Esophagus (tissue), 2 donors: ENCODE measurements around the gene LILRB3. TPM values are rescaled to one million over a fixed set of nuclear protein-coding genes. Genes with fewer than 3 reads are reported as not detected.
A peak's percentile ranks its signal among the peaks of the same experiment; 100 is the strongest.
"Not testable (repeated sequence)": the region's sequence is repeated elsewhere in the genome, so short reads cannot be mapped to it uniquely, and the experiment has no call there.

ENCODE experiments used
- H3K27ac ChIP-seq, 2 donors: one replicate each; pipeline ENCODE4 v1.5.1; 2013; ENCODE audit warnings: low read depth in 2 of 2, mild to moderate bottlenecking in 2 of 2, inconsistent platforms in 1 of 2, low read length in 1 of 2, moderate library complexity in 1 of 2
- H3K27me3 ChIP-seq, 2 donors: one replicate each; pipeline ENCODE4 v1.6.1; 2013; ENCODE audit warnings: low read length in 2 of 2, control low read depth in 1 of 2, mild to moderate bottlenecking in 1 of 2; ENCODE audit not compliant: insufficient read depth in 2 of 2, control insufficient read depth in 1 of 2
- H3K36me3 ChIP-seq, 2 donors: one replicate each; pipeline ENCODE4 v1.6.1; 2013; ENCODE audit warnings: low read length in 1 of 2; ENCODE audit not compliant: control insufficient read depth in 2 of 2, insufficient read depth in 2 of 2
- H3K4me1 ChIP-seq, 2 donors: one replicate each; pipeline ENCODE4 v1.6.1; 2013; ENCODE audit warnings: low read length in 1 of 2; ENCODE audit not compliant: control insufficient read depth in 2 of 2, insufficient read depth in 2 of 2
- H3K4me3 ChIP-seq, 2 donors: one replicate each; pipeline ENCODE4 v1.5.1; 2013; ENCODE audit warnings: low read length in 2 of 2, mild to moderate bottlenecking in 2 of 2, low read depth in 1 of 2, moderate library complexity in 1 of 2
- H3K9me3 ChIP-seq, 2 donors: one replicate each; pipeline ENCODE4 v1.6.1; 2013; ENCODE audit warnings: mild to moderate bottlenecking in 2 of 2, low read depth in 1 of 2, low read length in 1 of 2, moderate library complexity in 1 of 2; ENCODE audit not compliant: control insufficient read depth in 2 of 2, insufficient read depth in 1 of 2
- WGBS, 2 donors: extraction: QIAGEN DNeasy Blood & Tissue Kit; methylation state at CpG; one replicate each; pipeline ENCODE4 v1.1.7; 2013; 5-methylcytosine and 5-hydroxymethylcytosine counted together
- polyA plus RNA-seq, 2 donors: library from polyadenylated mRNA; stranded (reverse); fragments of 200-250 nt; gene quantifications; one replicate each; pipeline ENCODE4 v1.2.3, GENCODE V29; 2013
- donor health status: healthy with polysubstance abuse.
- donor health status: Bipolar disorder and iron deficiency.

The LILRB3 gene
- polyA plus RNA-seq, 2 donors, result 0.63 to 0.75 TPM

- 14 to 17% methylated on average over 12 of the region's 12 CpGs for WGBS, 2 donors
These were observed 34.5 kb downstream of the LILRB3 start for GRCh38 chr19:54188215-54188871.

GRCh38 chr19:54186934-54187381, 35.8 kb downstream of the LILRB3 start:
- Histone ChIP-seq H3K36me3 (peaks cover 0 to 12% of the 10 kb centered on the region in 2 donors), H3K9me3 (no peaks in the 10 kb centered on the region), H3K27ac (no peak overlapping the region), H3K27me3 (no peaks in the 10 kb centered on the region), H3K4me3 (no peak overlapping the region), H3K4me1 (peaks cover under 1 to 9% of the 10 kb centered on the region in 2 donors)
- WGBS, 2 donors, result 79 to 85% methylated on average over 11 of the region's 11 CpGs

More at GRCh38 chr19:54188215-54188871, 34.5 kb downstream of the LILRB3 start:
- Histone ChIP-seq H3K36me3 (peaks cover 0 to 13% of the 10 kb centered on the region in 2 donors), H3K4me3 (peak overlapping the region; percentile 69 to 83), H3K4me1 (peaks cover 2 to 11% of the 10 kb centered on the region in 2 donors), H3K9me3 (no peaks in the 10 kb centered on the region), H3K27me3 (no peaks in the 10 kb centered on the region), H3K27ac (peak overlapping the region in 1 of 2 donors; percentile 99)

- H3K27ac ChIP-seq, result no peak overlapping the region
- peaks cover 0 to 12% of the 10 kb centered on the region in 2 donors for H3K36me3 ChIP-seq
- no peak overlapping the region for H3K4me3 ChIP-seq
- H3K27me3 ChIP-seq, result no peaks in the 10 kb centered on the region
- H3K4me1 ChIP-seq, result peaks cover 0 to 6% of the 10 kb centered on the region in 2 donors
- no peaks in the 10 kb centered on the region for H3K9me3 ChIP-seq
- 79 to 89% methylated on average over 8 of the region's 8 CpGs for WGBS, 2 donors
These were observed 36.5 kb downstream of the LILRB3 start for GRCh38 chr19:54186351-54186750.

GRCh38 chr19:54183431-54183830, 39.4 kb downstream of the LILRB3 start:
- no peak overlapping the region for H3K4me3 ChIP-seq
- no peaks in the 10 kb centered on the region for H3K9me3 ChIP-seq
- H3K27ac ChIP-seq, result no peak overlapping the region
- peaks cover 0 to 4% of the 10 kb centered on the region in 2 donors for H3K4me1 ChIP-seq
- peaks cover 0 to 21% of the 10 kb centered on the region in 2 donors for H3K36me3 ChIP-seq
- no peaks in the 10 kb centered on the region for H3K27me3 ChIP-seq
- WGBS, 2 donors, result 89 to 91% methylated on average over 10 to 11 of the region's 11 CpGs

GRCh38 chr19:54181894-54182293, 40.9 kb downstream of the LILRB3 start:
- WGBS, 2 donors, result 87 to 90% methylated on average over 3 of the region's 3 CpGs
- H3K36me3 ChIP-seq, result peaks cover 0 to 21% of the 10 kb centered on the region in 2 donors
- not testable (repeated sequence) for H3K9me3 ChIP-seq, H3K4me3 ChIP-seq, H3K27me3 ChIP-seq, H3K4me1 ChIP-seq, H3K27ac ChIP-seq

GRCh38 chr19:54180691-54181091, 42.1 kb downstream of the LILRB3 start:
- WGBS, 2 donors, result 94% methylated on average over 33 to 37 of the region's 37 CpGs
- Histone ChIP-seq H3K27ac (no peak overlapping the region), H3K4me1 (no peaks in the 10 kb centered on the region), H3K9me3 (no peaks in the 10 kb centered on the region), H3K4me3 (no peak overlapping the region), H3K27me3 (no peaks in the 10 kb centered on the region), H3K36me3 (peaks cover 0 to 19% of the 10 kb centered on the region in 2 donors)

- H3K36me3 ChIP-seq, result peaks cover 0 to 16% of the 10 kb centered on the region in 2 donors
- no peaks in the 10 kb centered on the region for H3K4me1 ChIP-seq
- H3K27ac ChIP-seq, result no peak overlapping the region
- no peak overlapping the region for H3K4me3 ChIP-seq
- 54 to 60% methylated on average over 10 of the region's 10 CpGs for WGBS, 2 donors
- no peaks in the 10 kb centered on the region for H3K9me3 ChIP-seq
- H3K27me3 ChIP-seq, result no peaks in the 10 kb centered on the region
These were observed 42.8 kb downstream of the LILRB3 start for GRCh38 chr19:54179921-54180461.

GRCh38 chr19:54179262-54179852, 43.5 kb downstream of the LILRB3 start:
- WGBS, 2 donors, result 85 to 86% methylated on average over 10 of the region's 10 CpGs
- Histone ChIP-seq H3K4me3 (no peak overlapping the region), H3K36me3 (peaks cover 0 to 16% of the 10 kb centered on the region in 2 donors), H3K4me1 (no peaks in the 10 kb centered on the region), H3K27me3 (no peaks in the 10 kb centered on the region), H3K27ac (no peak overlapping the region), H3K9me3 (no peaks in the 10 kb centered on the region)

- Histone ChIP-seq H3K4me3 (no peak overlapping the region), H3K27me3 (no peaks in the 10 kb centered on the region), H3K4me1 (no peaks in the 10 kb centered on the region), H3K36me3 (peaks cover 0 to 15% of the 10 kb centered on the region in 2 donors), H3K27ac (no peak overlapping the region), H3K9me3 (no peaks in the 10 kb centered on the region)
- WGBS, 2 donors, result 80% methylated on average over 23 of the region's 23 CpGs
These were observed 44.1 kb downstream of the LILRB3 start for GRCh38 chr19:54178581-54179261.
